ENCODE results near the gene PCGF3. TPM values are rescaled to one million over a fixed set of nuclear protein-coding genes. Genes with fewer than 3 reads are reported as not detected.

Gene PCGF3
- total and polyA plus RNA-seq, 10 of the 15 experiments (the other 5 are each of a cell fraction or from before 2014, with no cell fraction given), result 2.2 to 43.8 (median 15.9) TPM

- Histone ChIP-seq H3K79me2 (ENCODE audit: control insufficient read depth, insufficient read depth, low read length) (no peaks in the 10 kb centered on the region; the same call in none of the 2 replicates), H3K9ac (ENCODE audit: control insufficient read depth, insufficient read depth, low read length) (no peak overlapping the region), H3K27me3 (replicated peaks in 1 of 2; ENCODE audit: control insufficient read depth in 2 of 2, insufficient read depth in 2 of 2, low read length in 1 of 2) (no peaks in the 10 kb centered on the region), H3K4me3 (no peak overlapping the region), H3K36me3 (ENCODE audit: control insufficient read depth in 2 of 2, insufficient read depth in 2 of 2, low read length in 1 of 2) (peaks cover 8 to 12% of the 10 kb centered on the region in 2 experiments; a peak in 3 of 4 replicates), H3K27ac (ENCODE audit: control insufficient read depth, insufficient read depth) (no peak overlapping the region), H3K4me1 (ENCODE audit: control insufficient read depth, insufficient read depth, low read length) (no peaks in the 10 kb centered on the region), H4K20me1 (ENCODE audit: control insufficient read depth, insufficient read depth) (no peaks in the 10 kb centered on the region), H3K4me2 (ENCODE audit: control insufficient read depth, insufficient read depth) (no peak overlapping the region), H3K9me3 (replicated peaks; ENCODE audit: control insufficient read depth, insufficient read depth, low read length) (no peaks in the 10 kb centered on the region; the same call in 2 of the 3 replicates), H2AFZ (ENCODE audit: control insufficient read depth, low read depth, low read length) (no peak overlapping the region)
- CTCF ChIA-PET, result no interaction called here
- FAIRE-seq (no peak), DNase-seq (ENCODE audit: low read depth, low spot score) (no peak), ATAC-seq (no peak)
- intact Hi-C loops (cut with micrococcal nuclease; ENCODE audit: unreplicated experiment) (no loop called here), in situ Hi-C loops (cut with MboI) (no loop called here)
- WGBS (ENCODE audit: insufficient coverage, insufficient replicate concordance, low lambda C conversion rate, missing lambda C conversion rate), result 92% methylated on average over 17 of the region's 17 CpGs
- POLR2A ChIA-PET, result no interaction called here
- RAD21 ChIA-PET (ENCODE audit: unreplicated experiment), result interaction anchor here (0.7 kb wide), 1 partner anchor 420 kb away, joined by 3 read pairs; no protein-coding TSS in a partner anchor
- no TSS peak for BruUV-seq (replicated peaks)
- TF ChIP-seq MLLT1 (IDR thresholded peaks at IDR 0.05), result no peak
- TF ChIP-seq HSF1 (IDR thresholded peaks at IDR 0.05; ENCODE audit: low read depth, low read length), result no peak
- no peak for TF ChIP-seq CEBPZ (IDR thresholded peaks at IDR 0.05; ENCODE audit: low read depth, low read length)
- SMC1A ChIA-PET (ENCODE audit: uncharacterized antibody, unreplicated experiment), result no interaction called here
Measured at GRCh38 chr4:726838-727237, 21.2 kb downstream of the PCGF3 start.

All from GM12878 (cell line).